Measurements from ENCODE around the gene TCF4. TPM values are rescaled to one million over a fixed set of nuclear protein-coding genes. Genes with fewer than 3 reads are reported as not detected.

Gene TCF4
- total RNA-seq, 4 donors from 2014 or later = 80.9 to 172 (median 94.0) TPM

DNA sequence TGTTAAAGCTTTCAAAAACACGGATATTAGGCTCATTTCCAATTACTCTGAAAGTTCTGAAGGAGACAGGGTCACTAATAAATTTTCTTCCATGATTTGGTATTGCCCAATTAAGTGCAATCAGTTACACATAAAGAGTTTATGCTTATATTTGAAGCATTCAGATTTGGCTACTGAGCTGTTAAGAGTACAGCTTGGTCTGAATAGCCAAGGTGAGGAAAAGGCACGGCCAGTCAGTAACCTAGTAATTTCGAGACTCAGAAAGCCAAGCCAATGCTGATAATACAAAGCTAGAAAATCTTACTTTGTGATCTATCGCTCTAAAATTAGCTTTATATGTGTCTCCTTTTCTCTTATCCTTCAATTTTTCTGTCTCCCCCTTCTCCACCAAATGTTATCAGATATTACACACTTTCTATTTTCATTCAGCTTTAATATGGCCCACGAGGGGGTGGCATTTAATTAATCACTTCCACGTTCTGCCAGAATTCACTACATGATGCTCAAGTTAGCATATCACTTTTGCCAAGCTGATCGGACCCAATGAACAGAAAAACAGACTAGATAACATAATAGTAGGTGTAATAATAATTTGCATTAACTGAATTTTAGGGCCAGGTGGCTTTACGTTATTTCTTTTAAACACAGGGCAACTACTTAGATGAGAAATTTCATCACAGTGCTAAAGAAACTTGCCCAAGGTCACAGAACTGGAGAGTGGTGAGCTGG, 138.4 kb downstream of the TCF4 start:
- Histone ChIP-seq H3K9me3 (no peaks in the 10 kb centered on the region), H3K36me3 (no peaks in the 10 kb centered on the region), H3K4me1 (peaks cover 25% of the 10 kb centered on the region), H3K27ac (no peak overlapping the region), H3K27me3 (no peaks in the 10 kb centered on the region), H3K4me3 (no peak overlapping the region)
- no peak for TF ChIP-seq EP300 (IDR thresholded peaks at IDR 0.05)
- TF ChIP-seq CTCF (IDR thresholded peaks at IDR 0.05) = no peak
- TF ChIP-seq POLR2AphosphoS5 (IDR thresholded peaks at IDR 0.05) = no peak
- no peak for TF ChIP-seq POLR2A (IDR thresholded peaks at IDR 0.05)
- 73% methylated on average over 8 of the region's 8 CpGs for WGBS
- no peak for DNase-seq (ENCODE audit: low spot score in 2 of 2)

- no peak overlapping the region for H3K27ac ChIP-seq
- H3K27me3 ChIP-seq = no peaks in the 10 kb centered on the region
- H3K36me3 ChIP-seq = no peaks in the 10 kb centered on the region
- WGBS = 84% methylated on average over 4 of the region's 4 CpGs
- H3K4me3 ChIP-seq = no peak overlapping the region
- no peak for DNase-seq (ENCODE audit: low spot score in 2 of 2)
- H3K9me3 ChIP-seq = no peaks in the 10 kb centered on the region
- H3K4me1 ChIP-seq = peaks cover 25% of the 10 kb centered on the region
- no peak for TF ChIP-seq EP300 (IDR thresholded peaks at IDR 0.05)
- TF ChIP-seq POLR2AphosphoS5 (IDR thresholded peaks at IDR 0.05) = no peak
- TF ChIP-seq POLR2A (IDR thresholded peaks at IDR 0.05) = no peak
- no peak for TF ChIP-seq CTCF (IDR thresholded peaks at IDR 0.05)
Measured at GRCh38 chr18:55448420-55448819, 139.6 kb downstream of the TCF4 start.

DNA sequence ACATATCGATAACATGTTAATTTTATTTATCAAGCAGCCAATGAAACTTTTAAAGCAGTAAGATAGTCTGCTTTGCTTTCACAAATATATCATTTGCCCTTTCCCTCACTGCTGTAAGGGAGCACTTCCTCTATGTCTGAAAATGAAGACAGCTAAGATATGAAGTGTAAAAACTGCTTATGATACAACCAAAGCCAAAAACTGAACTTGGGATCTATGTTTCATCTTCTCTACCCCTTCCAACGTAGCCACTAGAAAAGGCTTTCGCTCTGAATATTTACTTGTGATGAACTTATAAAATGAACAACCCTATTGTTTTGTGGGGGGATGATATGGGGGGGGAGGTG, 140.3 kb downstream of the TCF4 start:
- no peaks in the 10 kb centered on the region for H3K9me3 ChIP-seq
- peaks cover 25% of the 10 kb centered on the region for H3K4me1 ChIP-seq
- H3K4me3 ChIP-seq = no peak overlapping the region
- DNase-seq (ENCODE audit: low spot score in 2 of 2) = no peak
- TF ChIP-seq POLR2A (IDR thresholded peaks at IDR 0.05) = no peak
- no peak for TF ChIP-seq CTCF (IDR thresholded peaks at IDR 0.05)
- TF ChIP-seq EP300 (IDR thresholded peaks at IDR 0.05) = no peak
- TF ChIP-seq POLR2AphosphoS5 (IDR thresholded peaks at IDR 0.05) = no peak
- WGBS = 88% methylated on average over 3 of the region's 3 CpGs
- H3K36me3 ChIP-seq = no peaks in the 10 kb centered on the region
- H3K27ac ChIP-seq = no peak overlapping the region
- H3K27me3 ChIP-seq = no peaks in the 10 kb centered on the region

GRCh38 chr18:55446996-55447671, 140.9 kb downstream of the TCF4 start:
- TF ChIP-seq POLR2AphosphoS5 (IDR thresholded peaks at IDR 0.05) = no peak
- TF ChIP-seq EP300 (IDR thresholded peaks at IDR 0.05) = no peak
- no peak for TF ChIP-seq POLR2A (IDR thresholded peaks at IDR 0.05)
- TF ChIP-seq CTCF (IDR thresholded peaks at IDR 0.05) = no peak
- WGBS = 90% methylated on average over 5 of the region's 5 CpGs
- H3K27ac ChIP-seq = no peak overlapping the region
- no peak overlapping the region for H3K4me3 ChIP-seq
- no peaks in the 10 kb centered on the region for H3K9me3 ChIP-seq
- peaks cover 20% of the 10 kb centered on the region for H3K4me1 ChIP-seq
- no peaks in the 10 kb centered on the region for H3K27me3 ChIP-seq
- H3K36me3 ChIP-seq = no peaks in the 10 kb centered on the region
- DNase-seq (ENCODE audit: low spot score in 2 of 2) = no peak

GRCh38 chr18:55444536-55444935, 143.5 kb downstream of the TCF4 start:
- Histone ChIP-seq H3K27me3 (no peaks in the 10 kb centered on the region), H3K9me3 (no peaks in the 10 kb centered on the region), H3K4me1 (peaks cover 9% of the 10 kb centered on the region), H3K4me3 (no peak overlapping the region), H3K36me3 (no peaks in the 10 kb centered on the region), H3K27ac (no peak overlapping the region)
- DNase-seq (ENCODE audit: low spot score in 2 of 2) = no peak
- TF ChIP-seq POLR2A (IDR thresholded peaks at IDR 0.05) (no peak), POLR2AphosphoS5 (IDR thresholded peaks at IDR 0.05) (no peak), EP300 (IDR thresholded peaks at IDR 0.05) (no peak), CTCF (IDR thresholded peaks at IDR 0.05) (no peak)
- 93% methylated on average over 1 of the region's 1 CpG for WGBS

Data from suprapubic skin (tissue), 4 donors.